ENCODE data around the gene SNAP91. TPM values are rescaled to one million over a fixed set of nuclear protein-coding genes. Genes with fewer than 3 reads are reported as not detected.

SNAP91 gene
- total and polyA plus RNA-seq, 8 donors = 0.51 to 8.8 (median 1.9) TPM

DNA sequence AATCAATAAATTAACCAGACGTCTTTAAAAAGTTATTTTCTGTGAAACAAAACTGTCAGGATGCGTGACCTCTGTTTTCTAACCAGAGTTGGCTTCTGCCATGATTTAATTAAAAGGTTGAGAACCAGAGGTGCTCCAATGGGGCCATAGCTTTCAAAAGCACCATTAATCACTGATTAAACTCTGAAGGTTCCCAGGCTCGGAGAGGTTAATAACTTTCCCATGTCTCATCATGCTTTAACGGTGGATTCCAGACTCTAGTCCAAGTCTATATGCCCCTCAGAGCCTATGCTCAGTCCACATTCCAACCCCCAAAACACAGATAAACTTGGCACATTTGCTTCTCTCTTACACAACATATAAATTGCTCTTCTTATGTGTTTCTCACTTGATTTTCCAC is 95.5 kb downstream of the SNAP91 start:
- TF ChIP-seq, protein P1, sequence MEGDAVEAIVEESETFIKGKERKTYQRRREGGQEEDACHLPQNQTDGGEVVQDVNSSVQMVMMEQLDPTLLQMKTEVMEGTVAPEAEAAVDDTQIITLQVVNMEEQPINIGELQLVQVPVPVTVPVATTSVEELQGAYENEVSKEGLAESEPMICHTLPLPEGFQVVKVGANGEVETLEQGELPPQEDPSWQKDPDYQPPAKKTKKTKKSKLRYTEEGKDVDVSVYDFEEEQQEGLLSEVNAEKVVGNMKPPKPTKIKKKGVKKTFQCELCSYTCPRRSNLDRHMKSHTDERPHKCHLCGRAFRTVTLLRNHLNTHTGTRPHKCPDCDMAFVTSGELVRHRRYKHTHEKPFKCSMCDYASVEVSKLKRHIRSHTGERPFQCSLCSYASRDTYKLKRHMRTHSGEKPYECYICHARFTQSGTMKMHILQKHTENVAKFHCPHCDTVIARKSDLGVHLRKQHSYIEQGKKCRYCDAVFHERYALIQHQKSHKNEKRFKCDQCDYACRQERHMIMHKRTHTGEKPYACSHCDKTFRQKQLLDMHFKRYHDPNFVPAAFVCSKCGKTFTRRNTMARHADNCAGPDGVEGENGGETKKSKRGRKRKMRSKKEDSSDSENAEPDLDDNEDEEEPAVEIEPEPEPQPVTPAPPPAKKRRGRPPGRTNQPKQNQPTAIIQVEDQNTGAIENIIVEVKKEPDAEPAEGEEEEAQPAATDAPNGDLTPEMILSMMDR (IDR thresholded peaks at IDR 0.05) = no peak
- H3K4me3 ChIP-seq = no peak overlapping the region
- no peak for FAIRE-seq
- intact Hi-C loops (cut with DNase I) = no loop called here
- no peaks in the 10 kb centered on the region for H3K4me1 ChIP-seq
- WGBS, 2 donors = 27 to 34% methylated on average over 4 of the region's 4 CpGs
- H3K27ac ChIP-seq = no peak overlapping the region
- peaks cover 0 to 4% (median 0%) of the 10 kb centered on the region in 4 donors for H3K27me3 ChIP-seq
- no peaks in the 10 kb centered on the region for H3K9me3 ChIP-seq
- no peak for ATAC-seq
- no peak for DNase-seq
- H3K36me3 ChIP-seq = no peaks in the 10 kb centered on the region

DNA sequence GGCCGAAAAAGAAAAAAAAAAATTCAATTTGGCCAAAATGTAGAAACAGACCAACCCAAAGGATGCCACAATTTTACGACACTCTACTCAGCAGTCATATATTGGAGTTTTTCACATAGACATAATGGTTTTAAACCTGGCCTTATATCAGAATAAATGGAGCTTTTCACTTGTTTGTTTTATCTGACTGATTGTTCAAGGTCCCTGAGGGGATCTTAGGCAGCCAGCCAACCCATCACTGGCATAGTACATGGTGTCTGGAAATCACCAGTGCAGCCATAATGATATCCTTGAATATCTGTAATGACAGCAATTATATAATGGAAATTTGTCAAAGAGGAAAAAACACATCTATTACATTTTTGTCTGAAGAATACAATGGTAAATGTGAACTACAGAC is 99.7 kb downstream of the SNAP91 start:
- intact Hi-C loops (cut with DNase I) = no loop called here
- no peaks in the 10 kb centered on the region for H3K27me3 ChIP-seq
- 64 to 71% methylated on average over 2 of the region's 2 CpGs for WGBS, 2 donors
- H3K4me1 ChIP-seq = no peaks in the 10 kb centered on the region
- H3K4me3 ChIP-seq = no peak overlapping the region
- DNase-seq = no peak
- no peak overlapping the region for H3K27ac ChIP-seq
- TF ChIP-seq, protein P1 (IDR thresholded peaks at IDR 0.05) = no peak
- no peaks in the 10 kb centered on the region for H3K9me3 ChIP-seq
- no peaks in the 10 kb centered on the region for H3K36me3 ChIP-seq
- no peak for FAIRE-seq
- ATAC-seq = no peak

DNA sequence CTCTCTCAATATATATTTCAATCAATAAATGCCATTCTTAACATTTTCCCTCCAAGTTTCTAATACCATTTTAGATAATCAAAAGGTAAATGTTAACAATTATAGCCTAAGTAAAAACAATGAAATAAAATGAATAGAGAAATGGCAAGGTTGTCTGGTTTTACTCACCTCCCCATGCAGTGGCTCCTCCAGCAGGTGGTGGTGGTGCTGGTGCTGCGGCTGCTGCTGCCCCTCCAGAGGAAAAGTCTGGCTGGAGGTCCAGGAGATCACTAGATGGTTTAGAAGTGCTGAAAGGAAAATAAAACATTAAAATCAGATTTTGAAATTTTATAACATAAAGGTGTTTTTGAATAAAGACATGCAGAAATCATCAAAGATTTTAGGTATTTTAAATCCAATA is 103.4 kb downstream of the SNAP91 start:
- Histone ChIP-seq H3K4me3 (no peak overlapping the region), H3K27me3 (no peaks in the 10 kb centered on the region), H3K27ac (no peak overlapping the region), H3K36me3 (no peaks in the 10 kb centered on the region), H3K4me1 (no peaks in the 10 kb centered on the region), H3K9me3 (no peaks in the 10 kb centered on the region)
- TF ChIP-seq, protein P1 (IDR thresholded peaks at IDR 0.05) = no peak
- DNase-seq (no peak), FAIRE-seq (no peak), ATAC-seq (no peak)
- intact Hi-C loops (cut with DNase I) = no loop called here
- WGBS, 2 donors = 90 to 92% methylated on average over 1 of the region's 1 CpG

DNA sequence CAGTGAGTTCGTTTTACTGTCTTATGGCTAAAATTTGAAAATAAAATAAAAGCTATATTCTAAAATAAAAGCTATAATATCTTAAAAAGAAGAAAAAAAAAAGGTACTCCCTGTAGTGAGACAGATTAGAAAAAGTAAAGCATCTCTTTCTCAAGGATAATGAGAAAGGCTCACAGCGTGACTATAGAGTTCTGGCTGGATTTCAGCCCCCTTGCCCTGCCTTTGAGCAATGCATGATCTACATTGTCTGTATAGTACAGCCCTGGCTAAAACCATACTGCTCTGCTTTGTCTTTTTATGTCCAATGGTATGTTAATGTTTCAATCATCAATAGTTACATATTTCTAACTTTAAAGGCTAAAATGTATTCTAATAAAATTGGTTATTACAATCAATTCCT is 105.3 kb downstream of the SNAP91 start:
- intact Hi-C loops (cut with DNase I) = no loop called here
- FAIRE-seq (no peak), ATAC-seq (no peak)

DNA sequence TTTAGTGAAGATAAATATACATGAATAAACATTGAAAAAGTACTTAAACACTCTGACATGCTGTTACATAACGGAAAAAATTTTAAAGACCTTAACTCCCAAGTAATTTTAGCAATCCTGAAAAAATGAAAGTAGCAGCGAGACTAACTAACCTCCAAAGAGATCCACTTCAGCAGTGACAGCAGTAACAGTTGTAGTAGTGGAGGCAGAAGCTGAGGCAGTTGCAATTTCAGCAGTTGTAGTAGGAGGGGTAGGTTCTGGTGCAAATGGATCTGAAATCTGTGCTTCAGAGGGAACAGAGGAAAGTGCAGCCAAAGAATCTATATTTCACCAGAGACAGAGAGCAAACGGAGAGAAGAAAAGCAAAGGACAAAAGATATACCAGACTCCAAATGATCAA is 107.8 kb downstream of the SNAP91 start:
- no peak for DNase-seq
- intact Hi-C loops (cut with DNase I) = no loop called here
- no peak overlapping the region for H3K4me3 ChIP-seq
- no peaks in the 10 kb centered on the region for H3K4me1 ChIP-seq
- no peak overlapping the region for H3K27ac ChIP-seq
- H3K27me3 ChIP-seq = no peaks in the 10 kb centered on the region
- FAIRE-seq = no peak
- TF ChIP-seq, protein P1 (IDR thresholded peaks at IDR 0.05) = no peak
- no peak for ATAC-seq
- H3K9me3 ChIP-seq = no peaks in the 10 kb centered on the region
- 66 to 77% methylated on average over 3 of the region's 3 CpGs for WGBS, 2 donors
- no peaks in the 10 kb centered on the region for H3K36me3 ChIP-seq

More for the DNA sequence above, 105.3 kb downstream of the SNAP91 start:
- H3K4me3 ChIP-seq = no peak overlapping the region
- H3K4me1 ChIP-seq = no peaks in the 10 kb centered on the region
- no peak overlapping the region for H3K27ac ChIP-seq
- DNase-seq = no peak
- WGBS, 2 donors = 53 to 64% methylated on average over 2 of the region's 2 CpGs
- TF ChIP-seq, protein P1 (IDR thresholded peaks at IDR 0.05) = no peak
- no peaks in the 10 kb centered on the region for H3K9me3 ChIP-seq
- H3K27me3 ChIP-seq = no peaks in the 10 kb centered on the region
- no peaks in the 10 kb centered on the region for H3K36me3 ChIP-seq

Data from pancreas (tissue), 10 donors.